GM12878 (cell line): ENCODE data around the gene MSL1. TPM values are rescaled to one million over a fixed set of nuclear protein-coding genes. Genes with fewer than 3 reads are reported as not detected.

Experiments
- ATAC-seq: fragments of 200-7000 bp; cut with Tn5 transposase; 3 replicates; pipeline ENCODE4 v1.9.1; 2020; ENCODE audit warnings: mild to moderate bottlenecking, moderate library complexity
- BruUV-seq: library from RNA; stranded (reverse); fragments of 400-500 nt; replicated peaks from 2 replicates; lab custom pipeline; 2021; lab: Mats Ljungman, UMichigan
- CTCF ChIA-PET: fragments of 300-600 bp; sonication (Branson Sonifier 250); formaldehyde crosslinking; extraction: SDS; loops from one replicate; lab custom pipeline; 2021; ENCODE audit warnings: inconsistent platforms; lab: Yijun Ruan, JAX
- POLR2A ChIA-PET: fragments of 350-600 bp; formaldehyde crosslinking; extraction: SDS; loops from one replicate; lab custom pipeline; 2021; ENCODE audit warnings: inconsistent platforms; lab: Charles Lee
- RAD21 ChIA-PET: fragments of 300-600 bp; sonication (Branson Sonifier 250); formaldehyde crosslinking; loops from one replicate; lab custom pipeline; 2023; ENCODE audit warnings: antibody characterized with exemption; ENCODE audit not compliant: unreplicated experiment; lab: Charles Lee
- SMC1A ChIA-PET: fragments of 300-600 bp; sonication (Branson Sonifier 250); formaldehyde crosslinking; loops from one replicate; lab custom pipeline; 2023; ENCODE audit not compliant: unreplicated experiment, uncharacterized antibody; lab: Charles Lee
- DNase-seq: peaks from one replicate; pipeline ENCODE4 v3.0.0-alpha.2; 2011; ENCODE audit warnings: low read depth, low spot score
- FAIRE-seq: peaks from 3 replicates; lab custom pipeline; 2011; peaks lifted over from hg19 to GRCh38; lab: Jason Lieb, UNC
- H2AFZ ChIP-seq: 2 replicates; pipeline ENCODE4 v1.6.0; 2011; ENCODE audit warnings: low read depth, low read length, control low read depth; ENCODE audit not compliant: control insufficient read depth
- H3K27ac ChIP-seq: 2 replicates; pipeline ENCODE4 v1.5.1; 2011; ENCODE audit warnings: control low read depth; ENCODE audit not compliant: control insufficient read depth, insufficient read depth
- H3K27me3 ChIP-seq, 2 experiments: replicated peaks in 1 of 2; 2 replicates each; pipeline versions ENCODE4 v1.6.0 to v1.6.1; 2011; ENCODE audit warnings: low read length in 1 of 2; ENCODE audit not compliant: control insufficient read depth in 2 of 2, insufficient read depth in 2 of 2
- H3K36me3 ChIP-seq, 2 experiments: 2 replicates each; pipeline ENCODE4 v1.5.1; 2011; ENCODE audit warnings: low read length in 1 of 2; ENCODE audit not compliant: control insufficient read depth in 2 of 2, insufficient read depth in 2 of 2
- H3K4me1 ChIP-seq: 2 replicates; pipeline ENCODE4 v1.6.1; 2011; ENCODE audit warnings: mild to moderate bottlenecking, low read length, moderate library complexity, mixed read lengths; ENCODE audit not compliant: control insufficient read depth, insufficient read depth
- H3K4me2 ChIP-seq: 2 replicates; pipeline ENCODE4 v1.6.0; 2011; ENCODE audit warnings: control low read depth; ENCODE audit not compliant: control insufficient read depth, insufficient read depth
- H3K4me3 ChIP-seq: fragments of 200-600 bp; sonication (generic); 2 replicates; pipeline ENCODE4 v1.5.1; 2016
- H3K79me2 ChIP-seq: 2 replicates; pipeline ENCODE4 v1.6.0; 2011; ENCODE audit warnings: low read length; ENCODE audit not compliant: control insufficient read depth, insufficient read depth
- H3K9ac ChIP-seq: 2 replicates; pipeline ENCODE4 v1.8.0; 2011; ENCODE audit warnings: low read length, control low read depth, mixed read lengths; ENCODE audit not compliant: control insufficient read depth, insufficient read depth
- H3K9me3 ChIP-seq: replicated peaks from 3 replicates; pipeline ENCODE4 v1.5.1; 2011; ENCODE audit warnings: mild to moderate bottlenecking, low read length; ENCODE audit not compliant: control insufficient read depth, insufficient read depth
- H4K20me1 ChIP-seq: 2 replicates; pipeline ENCODE4 v1.6.0; 2011; ENCODE audit not compliant: control insufficient read depth, insufficient read depth
- ATF7 ChIP-seq: fragments of 450-650 bp; IDR thresholded peaks from 2 replicates; pipeline ENCODE4 v1.6.1; 2016; ENCODE audit warnings: low read depth, mild to moderate bottlenecking
- EED ChIP-seq: sonication (generic); IDR thresholded peaks from 2 replicates; pipeline ENCODE4 v1.6.1; 2016; ENCODE audit warnings: antibody characterized with exemption, low read depth
- ESRRA ChIP-seq: IDR thresholded peaks from 2 replicates; pipeline ENCODE4 v1.6.1; 2012; ENCODE audit warnings: mild to moderate bottlenecking, low read length, improper control_type of control experiment
- FOXK2 ChIP-seq: fragments of 450-650 bp; IDR thresholded peaks from 2 replicates; pipeline ENCODE4 v1.6.1; 2017; ENCODE audit warnings: mild to moderate bottlenecking, moderate library complexity
- HCFC1 ChIP-seq: fragments of 150-350 bp; IDR thresholded peaks from 2 replicates; pipeline ENCODE4 v1.6.1; 2014; ENCODE audit warnings: low read length
- KDM1A ChIP-seq: fragments of 200-600 bp; sonication (generic); IDR thresholded peaks from 2 replicates; pipeline ENCODE4 v1.6.1; 2016; ENCODE audit warnings: borderline replicate concordance
- MAX ChIP-seq: IDR thresholded peaks from 2 replicates; pipeline ENCODE4 v1.6.1; 2012; ENCODE audit warnings: low read depth, low read length, improper control_type of control experiment
- MYB ChIP-seq: fragments of 150-350 bp; IDR thresholded peaks from 2 replicates; pipeline ENCODE4 v1.6.1; 2014; ENCODE audit warnings: mild to moderate bottlenecking, low read depth, low read length, borderline replicate concordance
- PRDM15 ChIP-seq: fragments of 450-650 bp; formaldehyde crosslinking; IDR thresholded peaks from 2 replicates; pipeline ENCODE4 v1.4.0; 2020; ENCODE audit warnings: mild to moderate bottlenecking, moderate library complexity
- RB1 ChIP-seq: fragments of 450-650 bp; formaldehyde crosslinking; IDR thresholded peaks from 2 replicates; pipeline ENCODE4 v1.6.1; 2017; ENCODE audit warnings: mild to moderate bottlenecking, borderline replicate concordance
- RELA ChIP-seq: fragments of 450-650 bp; IDR thresholded peaks from 2 replicates; pipeline ENCODE4 v1.8.0; 2014; ENCODE audit warnings: borderline replicate concordance; ENCODE audit not compliant: partially characterized antibody
- SIN3A ChIP-seq: IDR thresholded peaks from 2 replicates; pipeline ENCODE4 v1.6.1; 2012; ENCODE audit warnings: low read depth, low read length, improper control_type of control experiment
- SMAD5 ChIP-seq: IDR thresholded peaks from 2 replicates; pipeline ENCODE4 v1.6.1; 2016; ENCODE audit warnings: antibody characterized with exemption, low read depth
- YY1 ChIP-seq: IDR thresholded peaks from 2 replicates; pipeline ENCODE4 v1.6.1; 2011; ENCODE audit warnings: low read depth, mild to moderate bottlenecking, low read length
- ZBTB40 ChIP-seq: fragments of 450-650 bp; IDR thresholded peaks from 2 replicates; pipeline ENCODE4 v1.6.1; 2016; ENCODE audit warnings: mild to moderate bottlenecking, moderate library complexity, borderline replicate concordance
- ZNF622 ChIP-seq: fragments of 450-650 bp; IDR thresholded peaks from 2 replicates; pipeline ENCODE4 v1.6.1; 2017; ENCODE audit warnings: mild to moderate bottlenecking, inconsistent platforms
- ZZZ3 ChIP-seq: IDR thresholded peaks from 2 replicates; pipeline ENCODE4 v1.6.1; 2011; ENCODE audit warnings: low read depth; ENCODE audit not compliant: control insufficient read depth, insufficient read length
- WGBS: methylation state at CpG from one replicate; pipeline ENCODE4 v1.1.6; 2016; ENCODE audit warnings: low lambda C conversion rate; ENCODE audit not compliant: insufficient replicate concordance, insufficient coverage; ENCODE audit errors: missing lambda C conversion rate; 5-methylcytosine and 5-hydroxymethylcytosine counted together
- in situ Hi-C: fragments of 300-500 bp; cut with MboI; formaldehyde crosslinking; loops from 9 replicates; pipeline ENCODE4 v1.14.3; 2018; ENCODE audit warnings: mixed read lengths
- intact Hi-C: fragments of 100-400 bp; cut with micrococcal nuclease; formaldehyde crosslinking; loops from one replicate; pipeline ENCODE4 v1.14.2; 2022; ENCODE audit not compliant: unreplicated experiment
- polyA plus RNA-seq, 11 experiments: library from polyadenylated mRNA; depleted of rRNA in 4 of 11; unstranded in 6 of 11; stranded (reverse) in 5 of 11; fragments of >200 nt; fragmentation: Nextera tagmentation in 4 of 11; fragmentation: Illumina TruSeq in 1 of 11; extraction: Ambion mirVana in 4 of 11; extraction: Trizol in 1 of 11; gene quantifications; 1 replicate in 1 of 11; 2 replicates in 10 of 11; pipeline versions ENCODE4 v1.2.1 to v1.2.3, GENCODE V29; 2011 to 2016; ENCODE audit warnings: inconsistent platforms in 2 of 11, missing spikeins in 2 of 11, low read depth in 1 of 11
- total RNA-seq, 4 experiments: library from RNA; depleted of rRNA in 3 of 4; stranded (reverse); fragments of >200 nt in 3 of 4; fragmentation: Illumina TruSeq in 1 of 4; extraction: Trizol in 1 of 4; gene quantifications; 2 replicates each; pipeline versions ENCODE4 v1.2.1 to v1.2.3, GENCODE V29; 2013 to 2021

Gene MSL1
- total and polyA plus RNA-seq, 10 of the 15 experiments (the other 5 are each of a cell fraction or from before 2014, with no cell fraction given): 6.1 to 95.2 (median 51.8) TPM

GRCh38 chr17:40103688-40104087 lies 18.1 kb upstream of the MSL1 start:
- no peaks in the 10 kb centered on the region for H4K20me1 ChIP-seq
- no peaks in the 10 kb centered on the region for H3K27me3 ChIP-seq
- POLR2A ChIA-PET: interaction anchor here (0.7 kb wide), 1 partner anchor 9 kb away, joined by 3 read pairs; no protein-coding TSS in a partner anchor
- intact Hi-C loops (no loop called here), in situ Hi-C loops (no loop called here)
- no peaks in the 10 kb centered on the region for H3K36me3 ChIP-seq
- SMC1A ChIA-PET: interaction anchor here (0.8 to 10.4 kb wide), 2 partner anchors 8 to 87 kb away, joined by 3 to 132 read pairs; no protein-coding TSS in a partner anchor
- peak overlapping the region; percentile 53; the same call in 1 of the 2 replicates for H3K4me2 ChIP-seq
- no TSS peak for BruUV-seq
- ATAC-seq (no peak), DNase-seq (no peak), FAIRE-seq (no peak)
- WGBS: 0% methylated on average over 2 of the region's 2 CpGs
- no peak overlapping the region for H3K4me3 ChIP-seq
- peak overlapping the region; percentile 70 for H2AFZ ChIP-seq
- H3K9ac ChIP-seq: no peak overlapping the region
- TF ChIP-seq FOXK2: no peak
- TF ChIP-seq ATF7: no peak
- TF ChIP-seq MYB: no peak
- TF ChIP-seq YY1: no peak
- no peak for TF ChIP-seq SMAD5
- TF ChIP-seq PRDM15 (CRISPR knock-in tag): no peak
- no peak for TF ChIP-seq ZNF622
- TF ChIP-seq ZZZ3: no peak
- no peak for TF ChIP-seq RELA
- no peak for TF ChIP-seq MAX
- no peak for TF ChIP-seq KDM1A
- TF ChIP-seq HCFC1: no peak
- TF ChIP-seq EED: no peak
- no peak for TF ChIP-seq ZBTB40
- no peak for TF ChIP-seq ESRRA
- no peak for TF ChIP-seq SIN3A
- no peak for TF ChIP-seq RB1
- RAD21 ChIA-PET: interaction anchor here (0.7 to 2.1 kb wide), 4 partner anchors 8 to 115 kb away, joined by 3 to 14 read pairs (median 5); partner anchors contain the start of gene WIPF2
- CTCF ChIA-PET: interaction anchor here (1.0 to 10.6 kb wide), 9 partner anchors 8 to 90 kb away, joined by 3 to 176 read pairs (median 4); partner anchors contain the start of genes MED24 and THRA
- H3K4me1 ChIP-seq: peaks cover 70% of the 10 kb centered on the region
- peaks cover 3% of the 10 kb centered on the region; the same call in 1 of the 2 replicates for H3K79me2 ChIP-seq
- no peak overlapping the region for H3K27ac ChIP-seq
- no peaks in the 10 kb centered on the region for H3K9me3 ChIP-seq
